HG03354 (cell line): ENCODE data around the gene CYP2W1.
"Not testable (repeated sequence)": the region's sequence is repeated elsewhere in the genome, so short reads cannot be mapped to it uniquely, and the experiment has no call there.

Experiments
- ATAC-seq: cut with Tn5 transposase; IDR thresholded peaks from one replicate; pipeline ENCODE4 v1.9.1; 2021; ENCODE audit warnings: mild to moderate bottlenecking; ENCODE audit not compliant: unreplicated experiment, poor library complexity, severe bottlenecking

CYP2W1 gene

GRCh38 chr7:992709-993607 lies 10.0 kb downstream of the CYP2W1 start:
- ATAC-seq = peak; percentile 87

GRCh38 chr7:994592-995308 lies 11.8 kb downstream of the CYP2W1 start:
- no peak for ATAC-seq

- ATAC-seq = no peak
These were observed 12.6 kb downstream of the CYP2W1 start for GRCh38 chr7:995571-995970.

GRCh38 chr7:996079-996872 lies 13.3 kb downstream of the CYP2W1 start:
- ATAC-seq = no peak

- ATAC-seq = no peak
These were observed 14.7 kb downstream of the CYP2W1 start for GRCh38 chr7:997404-998395.

GRCh38 chr7:999149-999879 lies 16.3 kb downstream of the CYP2W1 start:
- no peak for ATAC-seq

GRCh38 chr7:999941-1000935 lies 17.3 kb downstream of the CYP2W1 start:
- ATAC-seq = no peak

GRCh38 chr7:1001069-1001770 lies 18.2 kb downstream of the CYP2W1 start:
- ATAC-seq = not testable (repeated sequence)

GRCh38 chr7:1002026-1002425 lies 19.0 kb downstream of the CYP2W1 start:
- ATAC-seq = not testable (repeated sequence)

GRCh38 chr7:1002445-1002844 lies 19.5 kb downstream of the CYP2W1 start:
- not testable (repeated sequence) for ATAC-seq

- no peak for ATAC-seq
These were observed 21.3 kb downstream of the CYP2W1 start for GRCh38 chr7:1004018-1004852.

GRCh38 chr7:1005303-1005702 lies 22.3 kb downstream of the CYP2W1 start:
- no peak for ATAC-seq

- no peak for ATAC-seq
These were observed 24.9 kb downstream of the CYP2W1 start for GRCh38 chr7:1007901-1008300.

- ATAC-seq = no peak
These were observed 25.9 kb downstream of the CYP2W1 start for GRCh38 chr7:1008733-1009363.

- ATAC-seq = no peak
These were observed 26.8 kb downstream of the CYP2W1 start for GRCh38 chr7:1009747-1010146.
